Caco-2 (cell line): Measurements from ENCODE around the gene HAO1. TPM values are rescaled to one million over a fixed set of nuclear protein-coding genes. Genes with fewer than 3 reads are reported as not detected.

ENCODE experiments used
- BruUV-seq: library from RNA; stranded (reverse); fragments of 400-500 nt; replicated peaks from 2 replicates; lab custom pipeline; 2021; lab: Mats Ljungman, UMichigan
- CTCF ChIA-PET: fragments of 300-600 bp; sonication (Branson Sonifier 250); formaldehyde crosslinking; loops from one replicate; lab custom pipeline; 2022; ENCODE audit warnings: antibody characterized with exemption; lab: Charles Lee
- POLR2A ChIA-PET: fragments of 300-600 bp; sonication (Branson Sonifier 250); formaldehyde crosslinking; loops from one replicate; lab custom pipeline; 2022; ENCODE audit warnings: antibody characterized with exemption; lab: Charles Lee
- DNase-seq, 2 experiments: peaks; one replicate each; pipeline versions ENCODE4 v3.0.0 to v3.0.0-alpha.2; 2020 to 2022
- H3K27me3 ChIP-seq: replicated peaks from 2 replicates; pipeline ENCODE4 v1.6.0; 2011; ENCODE audit warnings: low read length; ENCODE audit not compliant: control insufficient read depth, insufficient read depth
- H3K36me3 ChIP-seq: 2 replicates; pipeline ENCODE4 v1.5.1; 2011; ENCODE audit warnings: low read length; ENCODE audit not compliant: control insufficient read depth, insufficient read depth
- H3K4me1 ChIP-seq: fragments of 250-450 bp; sonication (Bioruptor Pico); 2 replicates; pipeline ENCODE4 v1.5.1; 2020; ENCODE audit warnings: mild to moderate bottlenecking
- H3K4me3 ChIP-seq: 2 replicates; pipeline ENCODE4 v1.5.1; 2011; ENCODE audit warnings: low read depth, mild to moderate bottlenecking, control low read depth, low read length
- H3K9me3 ChIP-seq: fragments of 250-450 bp; sonication (Bioruptor Pico); 2 replicates; pipeline ENCODE4 v1.5.1; 2020; ENCODE audit warnings: mild to moderate bottlenecking, moderate library complexity
- H3K27ac Mint-ChIP-seq: one replicate; pipeline ENCODE4 v1.8.0; 2022; ENCODE audit warnings: mixed read lengths; ENCODE audit not compliant: unreplicated experiment
- H3K27me3 Mint-ChIP-seq: one replicate; pipeline ENCODE4 v1.8.0; 2022; ENCODE audit warnings: mixed read lengths; ENCODE audit not compliant: insufficient read depth, unreplicated experiment
- H3K36me3 Mint-ChIP-seq: one replicate; pipeline ENCODE4 v1.8.0; 2022; ENCODE audit warnings: mild to moderate bottlenecking, mixed read lengths; ENCODE audit not compliant: insufficient read depth, unreplicated experiment
- H3K4me1 Mint-ChIP-seq: one replicate; pipeline ENCODE4 v1.8.0; 2022; ENCODE audit warnings: low read depth, mixed read lengths; ENCODE audit not compliant: unreplicated experiment
- H3K4me3 Mint-ChIP-seq: one replicate; pipeline ENCODE4 v1.8.0; 2022; ENCODE audit warnings: mild to moderate bottlenecking, moderate library complexity, mixed read lengths; ENCODE audit not compliant: unreplicated experiment
- H3K9me3 Mint-ChIP-seq: one replicate; pipeline ENCODE4 v1.8.0; 2022; ENCODE audit warnings: mixed read lengths; ENCODE audit not compliant: unreplicated experiment
- CTCF ChIP-seq, 2 experiments: fragments of 200-600 bp in 1 of 2; IDR thresholded peaks; 1 replicate in 1 of 2; 2 replicates in 1 of 2; pipeline versions ENCODE4 v1.5.1 to v1.8.0; 2011 to 2022; ENCODE audit warnings: antibody characterized with exemption in 1 of 2, control low read depth in 1 of 2, inconsistent platforms in 1 of 2, low read depth in 1 of 2, low read length in 1 of 2, mild to moderate bottlenecking in 1 of 2, moderate library complexity in 1 of 2; ENCODE audit not compliant: insufficient read depth in 1 of 2, severe bottlenecking in 1 of 2, unreplicated experiment in 1 of 2
- intact Hi-C: fragments of 100-400 bp; cut with micrococcal nuclease; formaldehyde crosslinking; loops from one replicate; pipeline ENCODE4 v1.10.0; 2022; ENCODE audit not compliant: unreplicated experiment
- total RNA-seq: library from RNA; stranded (reverse); gene quantifications from 2 replicates; pipeline ENCODE4 v1.2.3, GENCODE V29; 2022

The HAO1 gene
- total RNA-seq, 1 experiment from 2014 or later = not detected

- Mint-ChIP-seq H3K27ac (no peak overlapping the region), H3K4me1 (no peaks in the 10 kb centered on the region), H3K27me3 (peaks cover 18% of the 10 kb centered on the region), H3K9me3 (no peaks in the 10 kb centered on the region), H3K36me3 (no peaks in the 10 kb centered on the region), H3K4me3 (no peak overlapping the region)
- Histone ChIP-seq H3K27me3 (no peaks in the 10 kb centered on the region), H3K9me3 (no peaks in the 10 kb centered on the region), H3K4me3 (no peak overlapping the region), H3K36me3 (no peaks in the 10 kb centered on the region), H3K4me1 (no peaks in the 10 kb centered on the region)
- intact Hi-C loops = loop anchor here (10.0 kb wide), 1 partner anchor 349 kb away; no protein-coding TSS in a partner anchor
- TF ChIP-seq CTCF (IDR thresholded peaks at IDR 0.05; ENCODE audit: insufficient read depth in 1 of 2, low read depth in 1 of 2, low read length in 1 of 2, severe bottlenecking in 1 of 2, unreplicated experiment in 1 of 2) = no peak
- POLR2A ChIA-PET = no interaction called here
- CTCF ChIA-PET = no interaction called here
- no TSS peak for BruUV-seq
- no peak for DNase-seq
Measured at GRCh38 chr20:7853493-7853892, 86.8 kb downstream of the HAO1 start.

GRCh38 chr20:7850775-7851490, 89.3 kb downstream of the HAO1 start:
- Mint-ChIP-seq H3K4me1 (no peaks in the 10 kb centered on the region), H3K36me3 (no peaks in the 10 kb centered on the region), H3K9me3 (no peaks in the 10 kb centered on the region), H3K27ac (no peak overlapping the region), H3K27me3 (peaks cover 11% of the 10 kb centered on the region), H3K4me3 (no peak overlapping the region)
- no peak for DNase-seq
- Histone ChIP-seq H3K36me3 (no peaks in the 10 kb centered on the region), H3K4me3 (no peak overlapping the region), H3K4me1 (no peaks in the 10 kb centered on the region), H3K9me3 (no peaks in the 10 kb centered on the region), H3K27me3 (no peaks in the 10 kb centered on the region)
- intact Hi-C loops = loop anchor here (10.0 kb wide), 1 partner anchor 346 kb away; no protein-coding TSS in a partner anchor
- no peak for TF ChIP-seq CTCF (IDR thresholded peaks at IDR 0.05; ENCODE audit: insufficient read depth in 1 of 2, low read depth in 1 of 2, low read length in 1 of 2, severe bottlenecking in 1 of 2, unreplicated experiment in 1 of 2)
- CTCF ChIA-PET = no interaction called here
- POLR2A ChIA-PET = no interaction called here
- no TSS peak for BruUV-seq

- Mint-ChIP-seq H3K27ac (no peak overlapping the region), H3K27me3 (peaks cover 11% of the 10 kb centered on the region), H3K36me3 (no peaks in the 10 kb centered on the region), H3K4me3 (no peak overlapping the region), H3K4me1 (no peaks in the 10 kb centered on the region), H3K9me3 (no peaks in the 10 kb centered on the region)
- Histone ChIP-seq H3K36me3 (no peaks in the 10 kb centered on the region), H3K27me3 (no peaks in the 10 kb centered on the region), H3K4me1 (no peaks in the 10 kb centered on the region), H3K9me3 (no peaks in the 10 kb centered on the region), H3K4me3 (no peak overlapping the region)
- TF ChIP-seq CTCF (IDR thresholded peaks at IDR 0.05; ENCODE audit: insufficient read depth in 1 of 2, low read depth in 1 of 2, low read length in 1 of 2, severe bottlenecking in 1 of 2, unreplicated experiment in 1 of 2) = no peak
- ChIA-PET CTCF (no interaction called here), POLR2A (no interaction called here)
- no TSS peak for BruUV-seq
- intact Hi-C loops = loop anchor here (10.0 kb wide), 1 partner anchor 345 kb away; no protein-coding TSS in a partner anchor
- DNase-seq = no peak
Measured at GRCh38 chr20:7849675-7850074, 90.6 kb downstream of the HAO1 start.
